ENCODE results near the gene HDAC9. TPM values are rescaled to one million over a fixed set of nuclear protein-coding genes. Genes with fewer than 3 reads are reported as not detected.

The HDAC9 gene
- polyA plus RNA-seq, 3 donors: 41.7 to 51.2 (median 44.2) TPM

DNA sequence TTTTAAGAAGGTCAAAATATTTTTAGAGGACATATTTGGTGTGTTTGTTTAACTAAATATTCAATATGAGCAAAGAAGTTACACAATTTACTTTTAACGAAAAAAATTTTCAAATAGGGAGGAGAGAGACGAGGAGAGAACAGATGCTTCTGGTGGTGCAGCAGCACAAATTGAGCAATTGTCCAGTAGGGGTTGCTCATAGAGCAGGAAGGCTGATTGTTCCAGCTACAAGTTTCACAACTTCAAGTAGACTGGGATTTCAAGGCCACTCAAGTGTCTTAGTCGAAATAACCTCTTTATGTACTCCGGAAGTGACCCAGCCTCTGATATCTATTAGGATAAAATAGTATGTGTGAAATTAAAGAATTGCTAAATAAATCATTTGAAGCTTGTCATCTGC is 197.9 kb downstream of the HDAC9 start:
- H3K27me3 ChIP-seq (ENCODE audit: control insufficient read depth in 2 of 2, insufficient read depth in 2 of 2, low read length in 2 of 2): no peaks in the 10 kb centered on the region

DNA sequence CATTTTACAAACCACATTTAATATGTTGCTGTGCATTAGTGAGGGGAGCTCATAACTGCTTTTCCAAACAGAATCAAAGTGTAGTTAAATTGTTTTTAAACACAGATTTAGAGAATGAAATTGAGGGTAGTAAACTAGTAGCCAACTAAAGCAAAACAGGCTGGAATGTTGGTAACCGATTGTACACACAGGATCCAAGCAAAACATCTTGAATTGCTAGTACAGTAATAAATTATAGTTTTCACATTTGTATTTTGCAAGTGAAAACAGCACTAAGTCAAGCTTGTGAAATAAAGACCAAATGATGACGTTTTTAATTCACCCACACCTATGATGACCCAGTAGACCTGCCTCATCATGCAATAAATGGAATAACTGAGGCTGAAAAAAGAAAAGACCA is 198.3 kb downstream of the HDAC9 start:
- Mint-ChIP-seq H3K9me3 (peaks cover 0 to 2% (median 0%) of the 10 kb centered on the region in 7 donors), H3K4me3 (no peak overlapping the region), H3K27ac (no peak overlapping the region), H3K36me3 (peaks cover 0 to 13% of the 10 kb centered on the region in 2 donors), H3K4me1 (peaks cover 2% of the 10 kb centered on the region), H3K27me3 (ENCODE audit: low read depth in 3 of 3) (no peaks in the 10 kb centered on the region)
- no peaks in the 10 kb centered on the region for H3K79me2 ChIP-seq (ENCODE audit: insufficient read depth, low read length)
- no peak overlapping the region for H3K4me3 ChIP-seq (replicated peaks in 1 of 3; ENCODE audit: low read depth in 2 of 3, low read length in 3 of 3)
- intact Hi-C loops (cut with micrococcal nuclease): no loop called here
- no peaks in the 10 kb centered on the region for H4K20me1 ChIP-seq (ENCODE audit: insufficient read depth, low read length)
- WGBS (ENCODE audit: insufficient coverage): no CpG with 5 or more reads among the region's 2 CpGs
- H3K27ac ChIP-seq (ENCODE audit: low read depth in 1 of 2, low read length in 2 of 2): no peak overlapping the region
- H3K36me3 ChIP-seq (replicated peaks in 1 of 2; ENCODE audit: control insufficient read depth in 1 of 2, insufficient read depth in 2 of 2, low read length in 2 of 2): no peaks in the 10 kb centered on the region
- TF ChIP-seq, protein P1, sequence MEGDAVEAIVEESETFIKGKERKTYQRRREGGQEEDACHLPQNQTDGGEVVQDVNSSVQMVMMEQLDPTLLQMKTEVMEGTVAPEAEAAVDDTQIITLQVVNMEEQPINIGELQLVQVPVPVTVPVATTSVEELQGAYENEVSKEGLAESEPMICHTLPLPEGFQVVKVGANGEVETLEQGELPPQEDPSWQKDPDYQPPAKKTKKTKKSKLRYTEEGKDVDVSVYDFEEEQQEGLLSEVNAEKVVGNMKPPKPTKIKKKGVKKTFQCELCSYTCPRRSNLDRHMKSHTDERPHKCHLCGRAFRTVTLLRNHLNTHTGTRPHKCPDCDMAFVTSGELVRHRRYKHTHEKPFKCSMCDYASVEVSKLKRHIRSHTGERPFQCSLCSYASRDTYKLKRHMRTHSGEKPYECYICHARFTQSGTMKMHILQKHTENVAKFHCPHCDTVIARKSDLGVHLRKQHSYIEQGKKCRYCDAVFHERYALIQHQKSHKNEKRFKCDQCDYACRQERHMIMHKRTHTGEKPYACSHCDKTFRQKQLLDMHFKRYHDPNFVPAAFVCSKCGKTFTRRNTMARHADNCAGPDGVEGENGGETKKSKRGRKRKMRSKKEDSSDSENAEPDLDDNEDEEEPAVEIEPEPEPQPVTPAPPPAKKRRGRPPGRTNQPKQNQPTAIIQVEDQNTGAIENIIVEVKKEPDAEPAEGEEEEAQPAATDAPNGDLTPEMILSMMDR (IDR thresholded peaks at IDR 0.05): no peak
- H3K9ac ChIP-seq (ENCODE audit: insufficient read depth, low read length, poor library complexity, severe bottlenecking): no peak overlapping the region
- H3K4me2 ChIP-seq (replicated peaks; ENCODE audit: extremely low read depth, low read length, poor library complexity, severe bottlenecking): no peak overlapping the region
- no peak overlapping the region for H2AFZ ChIP-seq (ENCODE audit: insufficient read depth, low read depth, low read length, poor library complexity, severe bottlenecking)
- H3K9me3 ChIP-seq (replicated peaks in 1 of 2; ENCODE audit: control insufficient read depth in 1 of 2, insufficient read depth in 1 of 2, low read length in 2 of 2): no peaks in the 10 kb centered on the region
- H3K4me1 ChIP-seq (ENCODE audit: control insufficient read depth in 1 of 2, insufficient read depth in 2 of 2, low read length in 2 of 2): no peaks in the 10 kb centered on the region
- no peaks in the 10 kb centered on the region for H3K27me3 ChIP-seq (ENCODE audit: control insufficient read depth in 2 of 2, insufficient read depth in 2 of 2, low read length in 2 of 2)
- DNase-seq: no peak

More for the DNA sequence above, 197.9 kb downstream of the HDAC9 start:
- Histone ChIP-seq H4K20me1 (ENCODE audit: insufficient read depth, low read length) (no peaks in the 10 kb centered on the region), H2AFZ (ENCODE audit: insufficient read depth, low read depth, low read length, poor library complexity, severe bottlenecking) (no peak overlapping the region), H3K27ac (ENCODE audit: low read depth in 1 of 2, low read length in 2 of 2) (no peak overlapping the region), H3K4me2 (replicated peaks; ENCODE audit: extremely low read depth, low read length, poor library complexity, severe bottlenecking) (no peak overlapping the region), H3K79me2 (ENCODE audit: insufficient read depth, low read length) (no peaks in the 10 kb centered on the region), H3K4me1 (ENCODE audit: control insufficient read depth in 1 of 2, insufficient read depth in 2 of 2, low read length in 2 of 2) (no peaks in the 10 kb centered on the region), H3K9ac (ENCODE audit: insufficient read depth, low read length, poor library complexity, severe bottlenecking) (no peak overlapping the region), H3K4me3 (replicated peaks in 1 of 3; ENCODE audit: low read depth in 2 of 3, low read length in 3 of 3) (no peak overlapping the region), H3K9me3 (replicated peaks in 1 of 2; ENCODE audit: control insufficient read depth in 1 of 2, insufficient read depth in 1 of 2, low read length in 2 of 2) (no peaks in the 10 kb centered on the region), H3K36me3 (replicated peaks in 1 of 2; ENCODE audit: control insufficient read depth in 1 of 2, insufficient read depth in 2 of 2, low read length in 2 of 2) (no peaks in the 10 kb centered on the region)
- Mint-ChIP-seq H3K9me3 (peaks cover 0 to 2% (median 0%) of the 10 kb centered on the region in 7 donors), H3K27ac (no peak overlapping the region), H3K4me1 (peaks cover 2% of the 10 kb centered on the region), H3K27me3 (ENCODE audit: low read depth in 3 of 3) (no peaks in the 10 kb centered on the region), H3K36me3 (peaks cover 0 to 13% of the 10 kb centered on the region in 2 donors), H3K4me3 (no peak overlapping the region)
- peak in 1 of 3 donors; percentile 6 for DNase-seq
- no CpG with 5 or more reads among the region's 4 CpGs for WGBS (ENCODE audit: insufficient coverage)
- TF ChIP-seq, protein P1 (IDR thresholded peaks at IDR 0.05): peak; percentile 14
- intact Hi-C loops (cut with micrococcal nuclease): no loop called here
